Fibroblast of skin of right biceps (primary cell): ENCODE results near the gene MYBBP1A.
A peak's percentile ranks its signal among the peaks of the same experiment; 100 is the strongest.

Experiments
- DNase-seq: peaks from one replicate; pipeline ENCODE4 v3.0.0-alpha.2; 2013

MYBBP1A gene

GRCh38 chr17:4569591-4569990 lies 14.4 kb upstream of the MYBBP1A start:
- no peak for DNase-seq

GRCh38 chr17:4566785-4567184 lies 11.6 kb upstream of the MYBBP1A start:
- DNase-seq: peak; percentile 42

- DNase-seq: peak; percentile 69
Observed at GRCh38 chr17:4565209-4566141, 10.3 kb upstream of the MYBBP1A start.

- DNase-seq: no peak
Observed at GRCh38 chr17:4562015-4562969, 7.1 kb upstream of the MYBBP1A start.

GRCh38 chr17:4560837-4561256 lies 5.7 kb upstream of the MYBBP1A start:
- no peak for DNase-seq

- no peak for DNase-seq
Observed at GRCh38 chr17:4560421-4560820, 5.2 kb upstream of the MYBBP1A start, which contains the start of gene GGT6. Gene GGT6, minus strand, starts transcription at chr17:4560577. Its CDS starts 56 bp downstream, at chr17:4560521.

GRCh38 chr17:4559966-4560365 lies 4.8 kb upstream of the MYBBP1A start:
- no peak for DNase-seq

GRCh38 chr17:4559139-4559791 lies 4.1 kb upstream of the MYBBP1A start:
- no peak for DNase-seq

GRCh38 chr17:4558347-4558971 lies 3.3 kb upstream of the MYBBP1A start:
- DNase-seq: no peak

GRCh38 chr17:4557626-4558346 lies 2.6 kb upstream of the MYBBP1A start:
- no peak for DNase-seq

GRCh38 chr17:4556996-4557395 lies 1.8 kb upstream of the MYBBP1A start:
- DNase-seq: no peak

GRCh38 chr17:4555873-4556759 lies 932 bp upstream of the MYBBP1A start:
- no peak for DNase-seq

GRCh38 chr17:4554441-4554996 lies 665 bp downstream of the MYBBP1A start:
- DNase-seq: no peak

GRCh38 chr17:4553669-4554068 lies 1.5 kb downstream of the MYBBP1A start:
- no peak for DNase-seq

- DNase-seq: no peak
Observed at GRCh38 chr17:4551796-4552525, 3.2 kb downstream of the MYBBP1A start.

GRCh38 chr17:4551141-4551540 lies 4.0 kb downstream of the MYBBP1A start:
- no peak for DNase-seq

GRCh38 chr17:4550534-4551039 lies 4.6 kb downstream of the MYBBP1A start:
- DNase-seq: no peak

- no peak for DNase-seq
Observed at GRCh38 chr17:4549781-4550533, 5.2 kb downstream of the MYBBP1A start.
